ENCODE results near the gene METTL5. TPM values are rescaled to one million over a fixed set of nuclear protein-coding genes. Genes with fewer than 3 reads are reported as not detected.

Gene METTL5
- total RNA-seq, 4 donors from 2014 or later, result 52.4 to 140 (median 86.7) TPM

GRCh38 chr2:169767243-169767888 lies 57.3 kb downstream of the METTL5 start:
- no peak for TF ChIP-seq CTCF (IDR thresholded peaks at IDR 0.05; ENCODE audit: low read depth)

GRCh38 chr2:169765523-169765922 lies 59.2 kb downstream of the METTL5 start:
- TF ChIP-seq CTCF (IDR thresholded peaks at IDR 0.05; ENCODE audit: low read depth), result no peak

GRCh38 chr2:169761970-169762292 lies 62.8 kb downstream of the METTL5 start:
- TF ChIP-seq CTCF (IDR thresholded peaks at IDR 0.05; ENCODE audit: low read depth), result no peak

Other genes starting within 250 kb of the METTL5 start
- 10 to 100 TPM; 38.8 to 45.0 (median 43.0) TPM for gene PPIG, start 240.6 kb downstream of the METTL5 start, total RNA-seq
- not detected for gene CFAP210, start 130.5 kb downstream of the METTL5 start, total RNA-seq
- 10 to 100 TPM in 2 of 4 donors, 1 to 10 TPM in 2; 7.0 to 18.1 (median 10.6) TPM for gene PHOSPHO2, start 130.4 kb downstream of the METTL5 start, total RNA-seq
- 1 to 10 TPM; 4.1 to 8.3 (median 5.2) TPM for gene KLHL23, start 91.1 kb downstream of the METTL5 start, total RNA-seq
- 100 to 1,000 TPM; 110 to 266 (median 171) TPM for gene SSB, start 26.0 kb downstream of the METTL5 start, total RNA-seq
- 100 to 1,000 TPM in 2 of 4 donors, 10 to 100 TPM in 2; 80.7 to 128 (median 101) TPM for gene UBR3, start 2.5 kb upstream of the METTL5 start, total RNA-seq